ENCODE results near the gene FOLR1. TPM values are rescaled to one million over a fixed set of nuclear protein-coding genes. Genes with fewer than 3 reads are reported as not detected.
"Not testable (repeated sequence)": the region's sequence is repeated elsewhere in the genome, so short reads cannot be mapped to it uniquely, and the experiment has no call there.

FOLR1 gene
- not detected for polyA plus RNA-seq (ENCODE audit: low read depth in 6 of 6)

DNA sequence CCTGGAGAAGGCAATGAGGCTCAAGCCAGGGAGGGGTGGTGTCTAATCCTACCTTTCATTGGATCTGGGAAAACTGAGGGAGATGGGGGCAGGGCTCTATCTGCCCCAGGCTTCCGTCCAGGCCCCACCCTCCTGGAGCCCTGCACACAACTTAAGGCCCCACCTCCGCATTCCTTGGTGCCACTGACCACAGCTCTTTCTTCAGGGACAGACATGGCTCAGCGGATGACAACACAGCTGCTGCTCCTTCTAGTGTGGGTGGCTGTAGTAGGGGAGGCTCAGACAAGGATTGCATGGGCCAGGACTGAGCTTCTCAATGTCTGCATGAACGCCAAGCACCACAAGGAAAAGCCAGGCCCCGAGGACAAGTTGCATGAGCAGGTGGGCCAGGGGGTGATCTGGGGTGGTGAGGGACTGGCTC lies at the start of gene FOLR1:
Gene FOLR1 (plus strand): TSS at position 180 of the 421 bp plus-strand sequence. CDS start 34 bp downstream, at position 214.
- Mint-ChIP-seq H3K27ac (no peak within 1 kb of the TSS), H3K4me1 (no peaks in the 10 kb centered on the region), H3K36me3 (peaks cover 0 to 4% of the 10 kb centered on the region in 2 donors), H3K4me3 (no peak within 1 kb of the TSS), H3K27me3 (no peaks in the 10 kb centered on the region), H3K9me3 (no peaks in the 10 kb centered on the region)
- DNase-seq (no peak), ATAC-seq (ENCODE audit: low read depth in 2 of 2) (no peak)

DNA sequence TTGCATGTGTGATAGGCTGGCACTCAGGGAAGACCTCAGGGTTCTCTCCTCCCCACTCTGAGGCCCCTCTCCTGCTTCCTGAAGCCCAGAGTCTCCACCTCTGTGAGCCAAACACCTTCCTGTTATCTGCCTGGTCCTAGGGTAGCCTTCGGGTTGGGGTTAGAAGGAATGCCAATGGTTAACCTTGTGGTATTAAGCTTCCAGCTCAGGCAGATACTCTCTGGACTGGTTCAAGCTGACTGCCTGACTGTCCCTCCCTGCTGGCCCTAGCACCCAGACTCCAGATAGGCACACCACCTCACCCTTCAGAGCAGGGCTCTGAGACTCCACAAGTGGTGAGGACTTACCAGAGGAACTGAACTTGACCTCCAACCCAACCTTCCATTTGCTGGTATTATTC lies 49.4 kb upstream of the FOLR1 start:
- H3K36me3 Mint-ChIP-seq; H3K4me1 Mint-ChIP-seq; H3K27ac Mint-ChIP-seq; ATAC-seq (ENCODE audit: low read depth in 2 of 2); DNase-seq; H3K9me3 Mint-ChIP-seq; H3K4me3 Mint-ChIP-seq: not testable (repeated sequence)
- H3K27me3 Mint-ChIP-seq: peaks cover 10 to 25% (median 24%) of the 10 kb centered on the region in 3 donors

DNA sequence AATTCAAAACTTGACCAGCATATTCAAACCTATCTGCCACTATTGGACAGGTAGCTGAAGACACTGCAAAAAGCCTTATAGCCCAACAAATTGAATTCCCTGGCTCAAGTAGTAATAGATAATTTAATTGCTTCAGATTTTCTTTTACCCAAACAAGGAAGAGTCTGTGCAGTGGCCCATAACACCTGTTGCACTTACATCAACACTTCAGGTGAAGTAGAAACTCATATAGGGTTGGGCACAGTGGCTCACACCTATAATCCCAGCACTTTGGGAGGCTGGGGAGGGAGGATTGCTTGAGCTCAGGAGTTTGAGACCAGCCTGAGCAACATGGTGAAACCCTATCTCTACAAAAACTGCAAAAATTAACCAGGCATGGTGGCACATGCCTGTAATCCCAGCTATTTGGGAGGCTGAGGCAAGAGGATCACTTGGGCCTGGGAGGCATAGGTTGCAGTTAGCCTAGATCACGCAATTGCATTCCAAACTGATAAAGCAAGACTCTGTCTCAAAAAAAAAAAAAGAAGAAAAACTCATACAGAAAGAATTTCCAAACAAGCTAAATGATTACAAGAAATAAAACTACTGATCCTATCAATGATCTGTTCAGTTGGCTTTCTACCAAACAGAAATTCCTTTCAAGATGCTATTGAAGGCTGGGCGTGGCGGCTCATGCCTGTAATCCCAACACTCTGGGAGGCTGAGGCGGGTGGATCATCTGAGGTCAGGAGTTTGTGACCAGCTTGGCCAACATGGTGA lies 47.0 kb upstream of the FOLR1 start:
- DNase-seq (no peak), ATAC-seq (ENCODE audit: low read depth in 2 of 2) (no peak)
- Mint-ChIP-seq H3K36me3 (no peaks in the 10 kb centered on the region), H3K27me3 (peaks cover 10 to 20% (median 16%) of the 10 kb centered on the region in 3 donors), H3K4me1 (peaks cover 0 to 5% (median 4%) of the 10 kb centered on the region in 3 donors), H3K27ac (no peak overlapping the region), H3K9me3 (no peaks in the 10 kb centered on the region), H3K4me3 (no peak overlapping the region)

DNA sequence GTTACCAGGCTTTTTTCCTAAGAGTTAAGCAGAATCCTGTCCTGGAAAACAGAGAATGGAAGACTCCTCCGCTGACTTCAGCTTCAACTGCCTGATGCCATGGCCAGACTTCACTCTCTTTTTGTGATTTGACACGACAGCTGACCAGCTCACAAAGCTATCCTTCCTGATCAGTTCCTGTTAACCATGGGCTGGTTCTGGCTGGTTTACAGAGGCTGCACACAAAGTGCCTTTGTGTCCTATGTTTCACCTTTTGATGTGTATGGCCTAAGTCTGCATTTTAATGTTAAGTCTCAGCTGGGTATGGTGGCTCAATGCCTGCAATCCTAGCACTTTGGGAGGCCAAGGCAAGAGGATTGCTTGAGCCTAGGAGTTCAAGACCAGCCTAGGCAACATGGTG lies 45.3 kb upstream of the FOLR1 start:
- H3K27ac Mint-ChIP-seq: peak overlapping the region in 2 of 6 donors; percentile 61 to 79
- peaks cover 0 to 5% (median 4%) of the 10 kb centered on the region in 3 donors for H3K4me1 Mint-ChIP-seq
- ATAC-seq (ENCODE audit: low read depth in 2 of 2): no peak

DNA sequence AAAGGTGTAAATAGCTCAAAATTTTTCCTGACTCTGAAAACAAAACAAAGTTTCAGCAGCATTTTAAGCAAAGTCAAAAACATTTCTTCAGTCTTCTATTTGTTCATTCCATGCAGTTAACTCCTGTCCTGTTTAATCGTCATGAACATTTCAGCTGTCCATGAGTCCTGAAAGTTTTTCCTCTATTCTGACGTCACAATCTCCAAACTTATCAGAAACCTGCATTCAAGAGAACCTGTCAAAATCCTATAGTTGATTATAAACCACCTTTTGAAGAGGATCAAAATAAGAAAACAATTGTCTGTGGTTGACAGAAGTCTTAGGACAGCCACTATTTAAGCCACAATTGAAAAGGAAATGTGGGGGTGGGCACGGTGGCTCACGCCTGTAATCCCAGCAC lies 41.1 kb upstream of the FOLR1 start:
- H3K4me3 Mint-ChIP-seq: no peak overlapping the region
- H3K27ac Mint-ChIP-seq: no peak overlapping the region
- ATAC-seq (ENCODE audit: low read depth in 2 of 2) (no peak), DNase-seq (no peak)
- H3K27me3 Mint-ChIP-seq: peaks cover 0 to 17% (median 7%) of the 10 kb centered on the region in 3 donors
- no peaks in the 10 kb centered on the region for H3K36me3 Mint-ChIP-seq
- H3K9me3 Mint-ChIP-seq: no peaks in the 10 kb centered on the region
- no peaks in the 10 kb centered on the region for H3K4me1 Mint-ChIP-seq

More for the DNA sequence above, 45.3 kb upstream of the FOLR1 start:
- DNase-seq: no peak
- peaks cover 4 to 8% (median 7%) of the 10 kb centered on the region in 3 donors for H3K27me3 Mint-ChIP-seq
- no peaks in the 10 kb centered on the region for H3K9me3 Mint-ChIP-seq
- no peaks in the 10 kb centered on the region for H3K36me3 Mint-ChIP-seq
- H3K4me3 Mint-ChIP-seq: no peak overlapping the region

DNA sequence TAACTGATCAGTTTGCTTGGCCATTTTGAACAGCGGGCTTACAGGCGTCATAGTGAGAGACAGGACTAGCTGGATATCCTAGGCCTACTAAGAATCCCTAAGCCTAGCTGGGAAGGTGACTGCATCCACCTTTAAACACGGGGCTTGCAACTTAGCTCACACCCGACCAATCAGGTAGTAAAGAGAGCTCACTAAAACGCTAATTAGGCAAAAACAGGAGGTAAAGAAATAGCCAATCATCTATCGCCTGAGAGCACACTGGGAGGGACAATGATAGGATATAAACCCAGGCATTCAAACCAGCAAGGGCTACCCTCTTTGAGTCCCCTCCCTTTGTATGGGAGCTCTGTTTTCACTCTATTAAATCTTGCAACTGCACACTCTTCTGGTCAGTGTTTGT lies 38.1 kb upstream of the FOLR1 start:
- not testable (repeated sequence) for H3K27ac Mint-ChIP-seq; ATAC-seq (ENCODE audit: low read depth in 2 of 2); DNase-seq; H3K36me3 Mint-ChIP-seq; H3K9me3 Mint-ChIP-seq; H3K4me1 Mint-ChIP-seq; H3K4me3 Mint-ChIP-seq
- H3K27me3 Mint-ChIP-seq: peaks cover 0 to 20% (median 13%) of the 10 kb centered on the region in 3 donors

DNA sequence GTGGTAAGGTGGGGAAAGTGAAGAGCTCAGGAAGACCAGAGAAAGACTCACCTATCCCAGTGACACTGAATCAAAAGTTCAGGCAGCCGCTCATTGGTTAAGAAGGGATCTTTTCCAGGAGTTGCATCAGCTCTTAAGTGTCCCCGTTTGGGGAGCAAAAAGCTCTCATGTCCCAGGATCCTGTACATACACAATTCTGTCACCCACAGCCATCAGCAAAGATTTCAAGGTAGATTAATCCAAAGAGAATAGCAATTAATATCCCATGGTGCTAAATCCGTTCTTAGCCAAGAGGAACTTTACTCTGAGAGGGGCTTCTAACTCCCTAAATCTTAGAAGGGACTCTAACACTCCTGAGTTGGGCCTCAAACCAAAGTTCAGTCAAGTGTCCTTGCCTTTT lies 37.1 kb upstream of the FOLR1 start:
- ATAC-seq (ENCODE audit: low read depth in 2 of 2) (no peak), DNase-seq (no peak)
- no peaks in the 10 kb centered on the region for H3K4me1 Mint-ChIP-seq
- no peak overlapping the region for H3K27ac Mint-ChIP-seq
- H3K9me3 Mint-ChIP-seq: no peaks in the 10 kb centered on the region
- peaks cover 5 to 30% (median 23%) of the 10 kb centered on the region in 3 donors for H3K27me3 Mint-ChIP-seq
- H3K4me3 Mint-ChIP-seq: no peak overlapping the region
- H3K36me3 Mint-ChIP-seq: no peaks in the 10 kb centered on the region

DNA sequence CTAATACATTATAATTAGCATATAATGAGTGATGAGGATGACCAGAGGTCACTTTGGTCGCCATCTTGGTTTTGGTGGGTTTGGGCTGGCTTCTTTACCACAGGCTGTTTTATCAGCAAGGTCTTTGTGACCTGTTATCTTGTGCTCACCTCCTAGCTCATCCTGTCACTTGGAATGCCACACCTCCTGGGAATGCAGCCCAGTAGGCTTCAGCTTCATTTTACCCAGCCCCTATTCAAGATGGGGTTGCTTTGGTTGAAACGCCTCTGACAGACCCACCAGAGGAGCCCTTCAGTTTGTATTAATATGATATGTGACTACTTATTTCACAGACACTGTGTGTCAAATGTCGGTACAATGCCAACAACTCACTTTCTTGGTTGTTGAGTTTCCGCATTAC lies 36.2 kb upstream of the FOLR1 start:
- Mint-ChIP-seq H3K4me1 (no peaks in the 10 kb centered on the region), H3K27ac (no peak overlapping the region), H3K9me3 (no peaks in the 10 kb centered on the region), H3K36me3 (no peaks in the 10 kb centered on the region), H3K4me3 (no peak overlapping the region), H3K27me3 (peaks cover 12 to 32% (median 25%) of the 10 kb centered on the region in 3 donors)
- no peak for DNase-seq
- ATAC-seq (ENCODE audit: low read depth in 2 of 2): no peak

DNA sequence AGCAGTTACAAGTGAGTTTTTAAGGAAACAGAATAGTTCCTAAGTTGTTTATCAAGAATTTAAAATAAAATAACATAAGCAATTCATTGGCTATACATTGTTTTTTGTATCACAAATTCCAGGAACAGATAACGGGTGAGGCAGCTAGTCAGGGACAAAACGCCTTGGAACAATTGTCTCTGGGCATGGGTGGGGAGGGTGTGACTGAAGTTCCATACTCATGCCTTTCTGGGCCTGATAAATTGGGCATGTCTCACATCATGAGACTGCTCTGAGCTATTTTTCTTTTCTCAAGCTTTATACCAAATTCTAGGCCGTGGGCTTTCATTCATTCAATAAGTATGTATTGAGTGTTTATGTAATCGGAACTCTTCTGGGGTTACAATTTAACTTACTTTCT lies 34.8 kb upstream of the FOLR1 start:
- no peak overlapping the region for H3K4me3 Mint-ChIP-seq
- no peak overlapping the region for H3K27ac Mint-ChIP-seq
- H3K4me1 Mint-ChIP-seq: no peaks in the 10 kb centered on the region
- H3K36me3 Mint-ChIP-seq: no peaks in the 10 kb centered on the region
- DNase-seq (no peak), ATAC-seq (ENCODE audit: low read depth in 2 of 2) (no peak)
- peaks cover 16 to 43% (median 35%) of the 10 kb centered on the region in 3 donors for H3K27me3 Mint-ChIP-seq
- H3K9me3 Mint-ChIP-seq: no peaks in the 10 kb centered on the region

DNA sequence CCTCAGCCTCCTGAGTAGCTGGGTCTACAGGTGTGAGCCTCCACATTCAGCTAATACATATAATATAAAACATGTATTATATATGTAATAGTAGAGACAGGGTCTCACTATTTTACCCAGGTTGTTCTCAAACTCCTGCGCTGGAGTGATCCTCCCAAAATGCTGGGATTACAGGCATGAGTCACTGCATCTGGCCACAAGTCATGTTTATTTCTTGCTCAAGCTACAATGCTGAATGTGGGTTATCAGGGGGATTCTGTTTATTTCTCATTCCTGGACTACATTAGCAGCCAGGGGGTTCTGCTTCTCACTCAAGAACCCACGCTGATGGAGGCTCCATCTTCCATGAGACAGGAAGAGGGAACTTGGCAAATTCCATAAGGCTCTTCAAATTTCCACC lies 31.6 kb upstream of the FOLR1 start:
- no peaks in the 10 kb centered on the region for H3K4me1 Mint-ChIP-seq
- no peaks in the 10 kb centered on the region for H3K9me3 Mint-ChIP-seq
- H3K36me3 Mint-ChIP-seq: no peaks in the 10 kb centered on the region
- DNase-seq (no peak), ATAC-seq (ENCODE audit: low read depth in 2 of 2) (no peak)
- H3K27me3 Mint-ChIP-seq: peaks cover 18 to 36% (median 30%) of the 10 kb centered on the region in 3 donors
- H3K4me3 Mint-ChIP-seq: no peak overlapping the region
- H3K27ac Mint-ChIP-seq: peak overlapping the region in 1 of 6 donors; percentile 32

DNA sequence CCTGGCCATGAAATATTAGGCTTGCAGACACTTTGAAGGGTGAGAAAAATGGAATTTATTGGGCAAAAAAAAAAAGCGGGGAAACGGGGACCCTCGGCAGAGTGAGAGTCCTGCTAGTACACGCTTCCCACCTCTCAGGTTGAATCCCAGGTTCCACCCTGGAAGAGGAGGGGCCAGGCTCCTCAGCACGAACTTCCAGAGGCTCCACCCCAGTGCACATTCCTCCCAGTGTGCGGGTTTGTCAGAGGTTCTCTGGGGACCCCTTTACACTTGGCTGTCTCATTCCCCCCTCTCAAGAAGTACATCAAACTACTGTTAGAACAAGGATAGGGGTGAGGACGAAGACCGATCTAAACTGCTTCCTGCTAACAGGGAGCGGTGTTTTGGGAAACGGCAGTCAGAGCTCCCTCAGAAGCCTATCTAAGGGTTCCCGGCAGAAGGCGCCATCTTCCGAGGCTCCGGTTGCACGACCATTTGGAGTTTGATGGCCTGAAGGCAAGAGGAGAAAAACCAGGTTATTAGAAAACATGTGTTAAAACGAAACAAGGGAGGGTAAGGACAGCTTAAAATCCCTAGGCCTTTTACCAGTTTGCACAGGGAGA lies 28.9 kb upstream of the FOLR1 start:
- DNase-seq: no peak
- ATAC-seq (ENCODE audit: low read depth in 2 of 2): no peak
- Mint-ChIP-seq H3K27ac (no peak overlapping the region), H3K27me3 (peaks cover 25 to 36% (median 30%) of the 10 kb centered on the region in 3 donors), H3K36me3 (no peaks in the 10 kb centered on the region), H3K4me3 (no peak overlapping the region), H3K4me1 (no peaks in the 10 kb centered on the region), H3K9me3 (no peaks in the 10 kb centered on the region)

DNA sequence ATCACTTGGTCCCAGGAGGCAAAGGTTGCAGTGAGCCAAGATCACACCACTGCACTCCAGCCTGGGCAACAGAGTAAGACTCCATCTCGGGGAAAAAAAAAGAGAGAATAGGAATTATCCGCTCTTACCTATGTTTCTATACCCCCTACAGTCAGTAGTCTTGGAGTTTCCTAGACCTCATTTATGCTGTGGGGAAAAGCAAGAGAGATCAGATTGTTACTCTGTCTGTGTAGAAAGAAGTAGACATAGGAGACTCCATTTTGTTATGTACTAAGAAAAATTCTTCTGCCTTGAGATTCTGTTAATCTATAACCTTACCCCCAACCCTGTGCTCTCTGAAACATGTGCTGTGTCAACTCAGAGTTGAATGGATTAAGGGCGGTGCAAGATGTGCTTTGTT lies 27.8 kb upstream of the FOLR1 start:
- not testable (repeated sequence) for H3K27ac Mint-ChIP-seq; H3K9me3 Mint-ChIP-seq; H3K4me3 Mint-ChIP-seq; H3K4me1 Mint-ChIP-seq; H3K36me3 Mint-ChIP-seq; DNase-seq; ATAC-seq (ENCODE audit: low read depth in 2 of 2)
- peaks cover 25 to 37% (median 25%) of the 10 kb centered on the region in 3 donors for H3K27me3 Mint-ChIP-seq

DNA sequence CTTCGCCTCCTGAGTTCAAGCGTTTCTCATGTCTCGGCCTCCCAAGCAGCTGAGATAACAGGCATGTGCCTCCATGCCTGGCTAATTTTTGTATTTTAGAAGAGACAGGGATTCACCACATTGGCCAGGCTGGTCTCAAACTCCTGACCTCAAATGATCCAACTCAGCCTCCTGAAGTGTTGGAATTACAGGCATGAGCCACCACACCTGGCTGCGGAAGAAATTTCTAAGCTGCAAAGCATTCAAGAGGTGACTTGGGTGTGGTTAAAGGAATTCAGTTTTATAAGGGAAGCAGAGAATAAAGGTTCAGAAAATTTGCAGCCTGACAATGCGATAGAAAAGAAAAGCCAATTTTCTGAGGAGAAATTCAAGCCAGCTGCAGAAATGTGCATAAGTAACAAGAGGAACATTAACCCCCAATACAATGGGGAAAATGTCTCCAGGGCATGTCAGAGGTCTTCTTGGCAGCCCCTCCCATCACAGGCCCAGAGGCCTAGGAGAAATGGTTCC lies 22.8 kb upstream of the FOLR1 start:
- H3K4me1 Mint-ChIP-seq; H3K4me3 Mint-ChIP-seq; ATAC-seq (ENCODE audit: low read depth in 2 of 2); H3K36me3 Mint-ChIP-seq; H3K27ac Mint-ChIP-seq; DNase-seq; H3K9me3 Mint-ChIP-seq: not testable (repeated sequence)
- peaks cover 8 to 21% (median 19%) of the 10 kb centered on the region in 3 donors for H3K27me3 Mint-ChIP-seq

DNA sequence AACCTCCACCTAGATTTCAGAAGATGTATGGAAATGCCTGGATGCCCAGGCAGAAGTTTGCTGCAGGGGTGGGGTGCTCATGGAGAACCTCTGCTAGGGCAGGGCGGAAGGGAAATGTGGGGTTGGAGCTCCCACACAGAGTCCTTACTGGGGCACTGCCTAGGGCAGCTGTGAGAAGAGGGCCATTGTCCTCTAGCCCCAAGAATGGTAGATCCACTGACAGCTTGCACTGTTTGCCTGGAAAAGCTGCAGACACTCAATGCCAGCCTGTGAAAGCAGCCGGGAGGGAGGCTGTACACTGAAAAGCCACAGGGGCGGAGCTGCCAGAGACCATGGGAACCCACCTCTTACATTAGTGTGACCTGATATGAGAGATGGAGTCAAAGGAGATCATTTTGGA lies 22.2 kb upstream of the FOLR1 start:
- not testable (repeated sequence) for H3K27ac Mint-ChIP-seq; H3K36me3 Mint-ChIP-seq; DNase-seq; H3K9me3 Mint-ChIP-seq; H3K4me1 Mint-ChIP-seq; ATAC-seq (ENCODE audit: low read depth in 2 of 2)
- peaks cover 8 to 21% (median 19%) of the 10 kb centered on the region in 3 donors for H3K27me3 Mint-ChIP-seq
- peak overlapping the region in 1 of 8 donors; percentile 29 for H3K4me3 Mint-ChIP-seq
